Activated naive CD4-positive, alpha-beta T cell treated with anti-CD3 and anti-CD28 coated beads for 36 hours (primary cell): ENCODE results near the gene SLC35E1. TPM values are rescaled to one million over a fixed set of nuclear protein-coding genes. Genes with fewer than 3 reads are reported as not detected.
"Not testable (repeated sequence)": the region's sequence is repeated elsewhere in the genome, so short reads cannot be mapped to it uniquely, and the experiment has no call there.

Experiments used
- CTCF ChIA-PET: fragments of 350-600 bp; sonication (Branson Sonifier 250); formaldehyde crosslinking; loops from one replicate; lab custom pipeline; 2021; ENCODE audit warnings: antibody characterized with exemption; lab: Charles Lee
- DNase-seq: peaks from one replicate; pipeline ENCODE4 v3.0.0-alpha.2; 2020
- H3K27ac Mint-ChIP-seq: one replicate; pipeline ENCODE4 v1.8.0; 2021; ENCODE audit warnings: mild to moderate bottlenecking, mixed read lengths
- H3K27me3 Mint-ChIP-seq: one replicate; pipeline ENCODE4 v1.8.0; 2021; ENCODE audit warnings: low read depth, mixed read lengths
- H3K36me3 Mint-ChIP-seq: one replicate; pipeline ENCODE4 v1.8.0; 2021; ENCODE audit warnings: low read depth, mixed read lengths
- H3K4me1 Mint-ChIP-seq: one replicate; pipeline ENCODE4 v1.8.0; 2021; ENCODE audit warnings: low read depth, mixed read lengths
- H3K4me3 Mint-ChIP-seq: one replicate; pipeline ENCODE4 v1.8.0; 2021; ENCODE audit warnings: mild to moderate bottlenecking, moderate library complexity, mixed read lengths
- H3K9me3 Mint-ChIP-seq: one replicate; pipeline ENCODE4 v1.8.0; 2021; ENCODE audit warnings: mixed read lengths
- intact Hi-C: fragments of 100-400 bp; cut with micrococcal nuclease; formaldehyde crosslinking; loops from one replicate; pipeline ENCODE4 v1.15.1; 2023
- total RNA-seq, 2 experiments: library from RNA; stranded (reverse); gene quantifications; one replicate each; pipeline ENCODE4 v1.2.3, GENCODE V29; 2021

The SLC35E1 gene
- total RNA-seq, 2 experiments from 2014 or later: 21.7 to 22.1 TPM

DNA sequence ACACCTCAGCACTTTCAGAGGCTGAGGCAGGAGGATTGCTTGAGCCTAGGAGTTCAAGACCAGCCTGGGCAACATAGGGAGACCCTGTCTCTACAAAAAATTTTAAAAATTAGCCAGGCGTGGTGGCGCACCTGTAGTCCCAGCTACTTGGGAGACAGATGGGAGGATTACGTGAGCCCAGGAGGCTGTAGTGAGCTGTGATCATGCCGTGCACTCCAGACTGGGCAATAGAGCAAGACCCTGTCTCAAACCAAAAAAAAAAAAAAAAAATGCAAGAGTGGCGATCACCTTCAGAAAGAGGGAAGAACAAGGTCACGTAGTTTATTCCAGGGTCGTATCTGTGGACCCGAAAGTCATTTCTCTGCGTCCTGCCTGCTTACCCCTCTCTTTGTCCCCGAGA, 59.6 kb downstream of the SLC35E1 start:
- DNase-seq, H3K4me1 Mint-ChIP-seq, CTCF ChIA-PET, intact Hi-C loops, H3K27me3 Mint-ChIP-seq, H3K4me3 Mint-ChIP-seq, H3K9me3 Mint-ChIP-seq, H3K27ac Mint-ChIP-seq: not testable (repeated sequence)
- peaks cover 10% of the 10 kb centered on the region for H3K36me3 Mint-ChIP-seq

DNA sequence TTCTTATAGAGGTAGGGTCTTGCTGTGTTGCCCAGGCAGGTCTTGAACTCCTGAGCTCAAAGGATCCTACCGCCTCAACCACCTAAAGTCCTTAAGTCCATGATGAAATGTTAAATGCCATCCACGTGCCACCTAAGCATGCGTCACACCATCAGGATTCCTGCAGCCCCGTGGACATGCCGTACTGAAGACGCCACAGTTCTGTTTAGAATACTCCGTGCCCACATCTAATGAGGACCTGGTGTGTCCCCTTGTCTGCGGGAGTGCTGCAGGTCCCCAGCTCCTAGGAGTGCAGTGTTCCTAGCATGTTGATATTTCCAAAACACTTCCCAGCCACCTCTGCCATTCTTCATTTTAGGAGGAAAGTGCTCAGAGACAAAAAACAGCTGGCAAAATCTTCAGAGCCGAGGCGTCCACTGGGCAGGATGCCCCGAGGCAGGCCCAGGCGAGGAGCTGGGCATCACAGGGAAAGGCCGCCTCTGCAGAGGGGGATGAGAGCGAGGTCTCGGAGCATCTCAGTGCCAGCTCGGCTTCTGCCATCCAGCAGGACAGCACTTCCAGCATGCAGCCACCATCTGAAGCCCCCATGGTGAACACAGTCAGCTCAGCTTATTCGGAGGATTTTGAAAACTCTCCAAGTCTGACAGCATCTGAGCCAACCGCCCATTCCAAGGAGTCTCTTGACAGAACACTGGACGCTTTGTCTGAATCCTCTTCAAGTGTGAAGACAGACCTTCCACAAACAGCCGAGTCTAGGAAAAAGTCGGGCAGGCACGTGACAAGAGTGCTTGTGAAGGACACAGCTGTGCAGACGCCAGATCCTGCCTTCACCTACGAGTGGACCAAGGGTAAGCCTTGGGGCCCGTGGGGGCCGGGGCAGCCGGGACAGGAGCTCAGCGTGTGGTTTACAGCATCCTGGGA, 62.8 kb downstream of the SLC35E1 start:
- CTCF ChIA-PET: interaction anchor here (0.6 to 1.2 kb wide), 3 partner anchors 29 to 308 kb away, joined by 3 to 4 read pairs (median 3); no protein-coding TSS in a partner anchor
- Mint-ChIP-seq H3K27ac (no peak overlapping the region), H3K36me3 (peaks cover 9% of the 10 kb centered on the region), H3K4me1 (no peaks in the 10 kb centered on the region), H3K4me3 (no peak overlapping the region), H3K9me3 (no peaks in the 10 kb centered on the region), H3K27me3 (no peaks in the 10 kb centered on the region)
- intact Hi-C loops: no loop called here
- no peak for DNase-seq

DNA sequence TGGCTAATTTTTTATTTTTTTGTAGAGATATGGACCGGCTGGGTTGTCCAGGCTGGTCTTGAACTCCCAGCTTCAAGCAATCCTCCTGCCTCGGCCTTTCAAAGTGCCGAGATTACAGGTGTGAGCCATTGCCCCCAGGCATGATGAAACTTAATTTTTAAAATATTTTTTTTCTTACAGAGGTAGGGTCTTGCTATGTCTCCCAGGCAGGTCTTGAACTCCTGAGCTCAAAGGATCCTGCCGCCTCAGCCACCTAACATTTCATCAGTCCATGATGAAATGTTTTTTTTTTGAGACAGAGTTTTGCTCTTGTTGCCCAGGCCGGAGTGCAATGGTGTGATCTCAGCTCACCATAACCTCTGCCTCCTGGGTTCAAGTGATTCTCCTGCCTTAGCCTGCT, 63.7 kb downstream of the SLC35E1 start:
- intact Hi-C loops: no loop called here
- H3K9me3 Mint-ChIP-seq: no peaks in the 10 kb centered on the region
- H3K4me1 Mint-ChIP-seq: no peaks in the 10 kb centered on the region
- H3K27me3 Mint-ChIP-seq: no peaks in the 10 kb centered on the region
- H3K27ac Mint-ChIP-seq: no peak overlapping the region
- CTCF ChIA-PET: interaction anchor here (0.6 to 1.0 kb wide), 2 partner anchors 30 to 309 kb away, joined by 3 to 4 read pairs; no protein-coding TSS in a partner anchor
- no peak overlapping the region for H3K4me3 Mint-ChIP-seq
- DNase-seq: no peak
- peaks cover 9% of the 10 kb centered on the region for H3K36me3 Mint-ChIP-seq

DNA sequence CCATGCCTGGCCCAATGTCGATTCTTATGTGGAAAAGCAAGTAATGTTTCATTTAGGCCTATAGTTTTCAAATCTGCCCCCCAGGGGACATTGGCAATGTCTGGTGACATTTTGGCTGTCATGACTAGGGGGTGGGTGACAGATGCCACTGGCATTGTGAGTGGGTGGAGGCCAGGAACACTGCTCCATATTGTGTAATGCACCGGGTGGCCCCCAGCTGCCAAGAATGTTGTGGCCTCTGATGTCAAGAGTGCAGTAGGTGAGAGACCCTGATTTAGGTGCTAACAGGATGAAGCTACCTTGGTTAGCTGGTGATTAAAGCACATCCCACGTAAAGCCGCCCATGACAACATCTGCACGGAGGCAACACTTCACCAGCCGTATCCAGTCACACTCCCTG, 65.3 kb downstream of the SLC35E1 start:
- Mint-ChIP-seq H3K36me3 (peaks cover 9% of the 10 kb centered on the region), H3K9me3 (no peaks in the 10 kb centered on the region), H3K4me3 (no peak overlapping the region), H3K27ac (no peak overlapping the region), H3K27me3 (no peaks in the 10 kb centered on the region), H3K4me1 (peaks cover 2% of the 10 kb centered on the region)
- intact Hi-C loops: no loop called here
- no peak for DNase-seq
- CTCF ChIA-PET: no interaction called here

DNA sequence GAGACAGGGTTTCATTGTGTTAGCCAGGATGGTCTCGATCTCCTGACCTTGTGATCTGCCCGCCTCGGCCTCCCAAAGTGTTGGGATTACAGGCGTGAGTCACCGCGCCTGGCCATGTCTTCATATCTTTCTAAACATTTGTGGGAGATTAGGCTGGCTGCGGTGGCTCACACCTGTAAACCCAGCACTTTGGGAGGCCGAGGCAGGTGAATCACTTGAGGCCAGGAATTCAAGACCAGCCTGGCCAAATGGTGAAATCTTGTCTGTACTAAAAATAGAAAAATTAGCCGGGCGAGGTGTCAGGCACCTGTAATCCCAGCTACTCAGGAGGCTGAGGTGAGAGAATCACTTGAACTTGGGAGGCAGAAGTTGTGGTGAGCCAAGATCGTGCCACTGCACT, 66.1 kb downstream of the SLC35E1 start:
- H3K4me1 Mint-ChIP-seq, intact Hi-C loops, H3K9me3 Mint-ChIP-seq, DNase-seq, H3K4me3 Mint-ChIP-seq, H3K36me3 Mint-ChIP-seq, H3K27me3 Mint-ChIP-seq, H3K27ac Mint-ChIP-seq, CTCF ChIA-PET: not testable (repeated sequence)

DNA sequence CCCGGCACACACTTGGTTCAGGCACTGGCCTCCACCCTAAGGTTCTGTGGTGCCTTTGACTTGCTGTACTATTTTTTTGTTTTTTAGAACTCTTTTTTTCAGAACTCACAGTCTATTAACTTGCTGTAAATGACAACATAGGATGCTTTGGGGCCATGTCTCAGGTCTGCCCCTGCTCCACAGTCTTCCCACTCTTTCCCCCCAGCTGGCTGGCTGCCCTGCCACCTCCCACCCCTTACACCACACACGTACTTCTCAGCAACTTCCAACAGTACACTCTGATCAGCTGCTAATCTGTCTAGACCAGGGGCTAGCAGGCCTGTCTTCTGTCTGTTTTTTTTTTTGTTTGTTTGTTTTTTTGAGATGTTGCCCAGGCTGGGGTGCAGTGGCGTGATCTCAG, 67.9 kb downstream of the SLC35E1 start:
- no peak for DNase-seq
- intact Hi-C loops: no loop called here
- CTCF ChIA-PET: no interaction called here
- Mint-ChIP-seq H3K36me3 (peaks cover 12% of the 10 kb centered on the region), H3K4me3 (no peak overlapping the region), H3K27ac (no peak overlapping the region), H3K9me3 (no peaks in the 10 kb centered on the region), H3K4me1 (peaks cover 4% of the 10 kb centered on the region), H3K27me3 (no peaks in the 10 kb centered on the region)

Other genes starting within 250 kb of the SLC35E1 start
- under 1 TPM; 0.22 to 0.69 TPM for gene KLF2, start 247.6 kb downstream of the SLC35E1 start, total RNA-seq
- 10 to 100 TPM; 17.3 to 21.0 TPM for gene EPS15L1, start 100.4 kb downstream of the SLC35E1 start, total RNA-seq
- not detected for gene CALR3, start 76.2 kb downstream of the SLC35E1 start, total RNA-seq
- 1 to 10 TPM; 2.1 to 2.6 TPM for gene C19orf44, start 76.0 kb downstream of the SLC35E1 start, total RNA-seq
- gene CHERP, start 30.0 kb downstream of the SLC35E1 start, total RNA-seq: 10 to 100 TPM; 54.4 to 54.7 TPM
- gene MED26, start 55.8 kb upstream of the SLC35E1 start, total RNA-seq: 10 to 100 TPM; 11.3 to 11.9 TPM
- 10 to 100 TPM; 51.0 to 59.2 TPM for gene SMIM7, start 87.7 kb upstream of the SLC35E1 start, total RNA-seq
- under 1 TPM; 0.49 to 0.83 TPM for gene TMEM38A, start 88.7 kb upstream of the SLC35E1 start, total RNA-seq
- gene NWD1, start 147.4 kb upstream of the SLC35E1 start, total RNA-seq: not detected